HG02840 (cell line): Measurements from ENCODE around the gene MCC.

ENCODE experiments used
- ATAC-seq: cut with Tn5 transposase; IDR thresholded peaks from one replicate; pipeline ENCODE4 v1.9.1; 2021; ENCODE audit warnings: mild to moderate bottlenecking, moderate library complexity, moderate number of reproducible peaks; ENCODE audit not compliant: unreplicated experiment, low FRiP score

MCC gene

GRCh38 chr5:113027431-113027830 lies 460.8 kb downstream of the MCC start:
- ATAC-seq, result no peak

- no peak for ATAC-seq
These were observed 461.2 kb downstream of the MCC start for GRCh38 chr5:113027015-113027414.

- no peak for ATAC-seq
These were observed 462.0 kb downstream of the MCC start for GRCh38 chr5:113026211-113026610.

- ATAC-seq, result no peak
These were observed 462.7 kb downstream of the MCC start for GRCh38 chr5:113025596-113025995.

DNA sequence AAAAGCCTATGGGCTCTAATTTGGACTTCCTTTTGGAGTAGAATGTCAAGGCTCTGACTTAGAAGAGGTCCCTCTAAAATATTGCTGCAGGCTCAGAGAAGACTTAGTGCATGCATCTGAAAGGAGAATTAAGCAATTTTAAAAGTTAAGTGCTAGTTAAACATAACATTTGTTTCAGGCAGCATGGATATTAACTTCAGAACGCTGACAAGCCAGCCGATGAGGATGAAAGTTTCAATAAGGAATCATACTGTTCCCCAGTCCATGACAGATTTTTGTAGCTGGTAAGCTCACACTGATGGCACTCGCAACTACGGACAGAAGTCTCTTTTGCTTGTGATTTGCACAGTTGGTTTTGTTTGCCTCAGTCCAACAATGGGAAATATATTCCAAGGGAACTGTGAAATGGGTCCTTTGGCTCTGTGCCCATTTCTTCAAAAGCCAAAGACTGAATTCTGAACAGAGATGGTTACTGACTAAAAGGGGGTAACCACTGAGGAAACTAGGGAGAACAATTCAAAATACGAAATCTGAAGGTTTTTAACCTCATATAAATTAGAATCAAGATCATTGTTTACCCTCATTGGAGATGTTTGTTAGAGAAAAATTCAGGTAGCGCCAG lies 464.1 kb downstream of the MCC start:
- no peak for ATAC-seq

DNA sequence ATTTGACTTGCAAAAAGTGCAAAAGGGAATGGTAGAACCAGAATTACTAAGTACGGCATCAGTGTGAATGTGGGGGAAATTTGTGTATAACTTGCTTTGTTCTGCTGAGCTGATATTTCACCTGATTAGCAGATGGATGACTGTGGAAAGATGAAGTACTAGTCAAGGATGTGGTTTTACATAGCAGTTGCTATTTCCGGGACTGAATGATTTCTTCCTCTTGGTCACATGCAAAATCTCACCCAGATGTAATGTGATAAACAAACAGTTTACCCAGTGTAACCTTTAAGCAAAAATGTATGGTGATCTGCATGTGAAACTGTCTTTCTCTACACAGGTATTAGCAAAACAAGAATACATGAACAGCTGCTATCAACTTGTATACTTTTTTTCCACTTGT lies 465.6 kb downstream of the MCC start:
- peak; percentile 84 for ATAC-seq

GRCh38 chr5:113020461-113021273 lies 467.6 kb downstream of the MCC start:
- no peak for ATAC-seq

- no peak for ATAC-seq
These were observed 470.2 kb downstream of the MCC start for GRCh38 chr5:113017881-113018635.

- ATAC-seq, result no peak
These were observed 482.8 kb downstream of the MCC start for GRCh38 chr5:113005454-113005853.

GRCh38 chr5:113003763-113004162 lies 484.5 kb downstream of the MCC start:
- no peak for ATAC-seq

GRCh38 chr5:113002423-113002822 lies 485.8 kb downstream of the MCC start:
- no peak for ATAC-seq

DNA sequence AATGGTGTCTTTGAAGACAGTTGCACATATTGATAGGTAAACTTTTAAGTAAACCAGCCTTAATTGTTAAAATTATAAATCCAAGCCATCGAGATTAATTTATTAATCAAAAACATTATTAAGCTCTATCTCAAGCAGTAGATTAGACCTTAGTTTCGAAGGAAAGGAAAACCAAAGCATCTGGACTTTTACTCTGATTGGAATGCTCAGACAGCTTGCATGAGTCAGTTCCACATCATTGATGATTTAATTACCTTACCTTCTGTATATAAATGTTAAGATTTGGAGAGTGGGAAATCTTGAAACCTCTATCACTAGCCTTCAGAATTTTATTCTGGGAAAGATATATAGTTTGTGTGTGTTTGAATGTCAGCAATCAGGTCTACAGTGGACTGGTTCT lies 487.8 kb downstream of the MCC start:
- ATAC-seq, result no peak

DNA sequence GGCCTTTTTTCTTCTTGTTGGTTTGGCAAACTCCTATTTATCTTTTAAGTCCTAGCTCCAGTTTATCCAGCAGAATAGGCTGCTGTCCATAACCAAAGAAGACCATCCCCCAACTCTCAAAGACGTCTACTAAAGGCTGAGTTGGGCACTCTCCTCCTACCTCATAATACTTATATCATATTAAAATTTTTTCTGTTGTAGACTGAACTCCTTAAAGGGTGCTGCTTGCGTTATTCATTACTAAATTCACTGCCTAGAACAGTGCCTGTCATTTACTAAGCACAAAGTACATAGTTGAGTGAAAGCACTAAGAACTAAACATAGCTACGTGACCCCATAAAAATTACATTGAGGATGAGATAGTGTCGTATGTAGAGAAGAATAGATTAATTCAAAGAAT lies 490.0 kb downstream of the MCC start:
- no peak for ATAC-seq

DNA sequence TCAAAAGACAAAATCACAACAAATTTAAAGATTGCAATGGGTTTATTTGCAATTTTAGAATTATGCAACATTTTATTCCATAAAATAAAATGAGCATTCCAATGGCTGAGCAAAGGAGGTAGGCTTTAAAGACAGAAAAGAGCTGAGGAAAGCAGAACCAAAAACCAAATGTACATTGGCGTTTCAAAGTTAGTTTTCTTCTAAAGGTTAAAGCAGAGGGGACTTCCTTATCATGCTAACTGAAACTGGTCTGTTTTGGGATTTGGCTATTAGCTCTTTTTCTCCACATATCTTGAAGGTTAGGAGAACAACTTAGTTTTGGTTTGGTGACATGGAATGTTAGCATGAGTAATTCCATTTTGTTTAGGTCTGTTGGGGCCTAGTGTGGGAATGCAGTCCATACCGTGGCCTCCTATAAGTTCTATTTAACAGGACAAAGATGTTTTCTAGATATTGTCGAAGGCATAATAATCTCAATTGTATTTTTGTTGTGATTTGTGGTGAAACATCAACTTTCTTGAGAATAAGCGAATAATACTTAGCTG lies 491.4 kb downstream of the MCC start:
- no peak for ATAC-seq

DNA sequence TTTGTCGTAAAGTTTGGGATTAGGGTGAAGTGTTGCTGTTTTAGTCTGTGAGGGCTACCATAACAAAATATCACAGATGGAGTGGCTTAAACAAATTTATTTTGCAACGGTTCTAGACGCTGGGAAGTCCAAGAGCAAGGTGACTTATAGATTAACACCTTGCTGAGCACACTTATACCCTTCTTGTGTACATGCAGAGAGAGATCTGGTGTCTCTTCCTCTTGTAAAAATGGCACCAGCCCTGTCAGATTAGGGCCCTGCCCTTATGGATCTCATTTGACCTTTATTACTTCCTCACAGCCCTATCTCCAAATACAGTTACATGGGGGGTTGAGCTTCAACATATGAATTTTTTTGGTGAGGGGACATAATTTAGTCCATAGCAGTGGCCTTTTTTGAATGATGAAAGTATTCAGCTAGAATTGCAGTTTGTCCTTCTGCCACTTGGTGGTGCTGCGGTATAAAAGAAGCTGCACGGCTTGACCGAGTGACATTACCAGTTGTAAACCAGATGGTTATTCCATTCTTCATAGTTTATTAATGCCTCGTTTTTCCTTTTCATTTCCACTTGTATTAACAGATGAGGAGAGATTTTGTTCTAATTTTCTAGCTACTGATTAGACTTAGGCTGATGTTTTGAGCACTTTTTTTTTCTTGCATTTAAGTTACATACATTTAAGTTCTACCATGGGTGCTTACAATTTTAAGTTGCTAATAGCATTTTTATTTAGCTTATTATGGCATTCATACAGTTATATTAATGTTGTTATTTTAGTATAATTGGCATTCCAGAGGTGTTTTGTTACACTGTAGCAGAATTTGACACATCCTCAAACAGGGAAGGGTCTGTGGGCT lies 492.3 kb downstream of the MCC start:
- peak; percentile 74 for ATAC-seq

- no peak for ATAC-seq
These were observed 502.0 kb downstream of the MCC start for GRCh38 chr5:112986224-112986623.

GRCh38 chr5:112983363-112983762 lies 504.9 kb downstream of the MCC start:
- no peak for ATAC-seq

GRCh38 chr5:112979723-112980122 lies 508.5 kb downstream of the MCC start:
- no peak for ATAC-seq

- no peak for ATAC-seq
These were observed 509.4 kb downstream of the MCC start for GRCh38 chr5:112978836-112979235.

DNA sequence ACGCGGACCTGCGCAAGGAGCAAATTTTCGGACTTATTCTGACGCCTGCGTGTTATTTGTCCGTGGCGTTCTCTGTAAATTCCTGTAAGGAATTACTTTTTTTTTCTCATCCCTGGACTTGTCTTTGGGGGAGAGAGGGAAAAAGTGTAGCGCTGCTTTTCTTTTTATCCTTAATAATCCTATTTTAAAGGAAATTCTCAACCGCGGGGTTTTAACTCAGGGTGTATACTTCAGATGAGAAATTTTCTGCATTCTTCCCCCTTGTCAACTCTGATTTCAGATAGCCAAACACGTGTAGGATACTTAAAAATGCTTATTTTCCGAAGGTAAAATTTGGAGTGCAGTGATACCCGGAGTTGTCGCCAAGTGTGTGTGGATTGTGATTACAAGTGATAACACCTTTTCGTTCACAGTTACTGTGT lies 510.8 kb downstream of the MCC start:
- no peak for ATAC-seq
